ENCODE measurements around the gene GPR152.

GPR152 gene

GRCh38 chr11:67416416-67417335 lies 35.9 kb downstream of the GPR152 start:
- H3K4me3 ChIP-seq: no peak overlapping the region
- peak overlapping the region in 16 of 21 experiments; percentile 25 to 95 (median 50) for H3K27ac ChIP-seq

- peak within 1 kb of the TSS in 17 of 21 experiments; percentile 5 to 95 (median 62) for H3K27ac ChIP-seq
- H3K4me3 ChIP-seq: peak within 1 kb of the TSS in 5 of 7 experiments; percentile 6 to 42 (median 24)
Observed at GRCh38 chr11:67415501-67416304, 36.8 kb downstream of the GPR152 start, which contains the start of gene CARNS1. Gene CARNS1 (plus strand): TSS chr11:67415678. CDS start chr11:67416200, 522 bp downstream.

GRCh38 chr11:67413266-67413849 lies 39.2 kb downstream of the GPR152 start:
- no peak overlapping the region for H3K4me3 ChIP-seq
- peak overlapping the region in 2 of 21 experiments; percentile 27 to 58 for H3K27ac ChIP-seq

GRCh38 chr11:67412495-67413179 lies 39.9 kb downstream of the GPR152 start:
- H3K27ac ChIP-seq: peak overlapping the region in 3 of 21 experiments; percentile 27 to 58 (median 30)
- no peak overlapping the region for H3K4me3 ChIP-seq

- H3K4me3 ChIP-seq: no peak overlapping the region
- H3K27ac ChIP-seq: peak overlapping the region in 2 of 21 experiments; percentile 58 to 73
Observed at GRCh38 chr11:67411785-67412152, 40.8 kb downstream of the GPR152 start.

- Histone ChIP-seq H3K4me3 (no peak overlapping the region), H3K27ac (peak overlapping the region in 4 of 21 experiments; percentile 58 to 99 (median 86))
Observed at GRCh38 chr11:67410984-67411784, 41.3 kb downstream of the GPR152 start.

- H3K27ac ChIP-seq: peak overlapping the region in 9 of 21 experiments; percentile 65 to 99 (median 84)
- H3K4me3 ChIP-seq: no peak overlapping the region
Observed at GRCh38 chr11:67410369-67410831, 42.1 kb downstream of the GPR152 start.

GRCh38 chr11:67409781-67410368 lies 42.7 kb downstream of the GPR152 start:
- H3K27ac ChIP-seq: peak overlapping the region in 15 of 21 experiments; percentile 6 to 99 (median 73)

GRCh38 chr11:67409261-67409666 lies 43.3 kb downstream of the GPR152 start:
- H3K27ac ChIP-seq: peak overlapping the region in 15 of 21 experiments; percentile 6 to 99 (median 73)
- H3K4me3 ChIP-seq: peak overlapping the region in 2 of 7 experiments; percentile 12 to 16

More at GRCh38 chr11:67409781-67410368, 42.7 kb downstream of the GPR152 start:
- peak overlapping the region in 1 of 7 experiments; percentile 16 for H3K4me3 ChIP-seq

- peak overlapping the region in 15 of 21 experiments; percentile 6 to 99 (median 73) for H3K27ac ChIP-seq
- H3K4me3 ChIP-seq: peak overlapping the region in 2 of 7 experiments; percentile 10 to 12
Observed at GRCh38 chr11:67408437-67409200, 43.9 kb downstream of the GPR152 start.

- peak overlapping the region in 13 of 21 experiments; percentile 48 to 99 (median 77) for H3K27ac ChIP-seq
- peak overlapping the region in 1 of 7 experiments; percentile 5 for H3K4me3 ChIP-seq
Observed at GRCh38 chr11:67407688-67408163, 44.8 kb downstream of the GPR152 start.

GRCh38 chr11:67406969-67407687 lies 45.4 kb downstream of the GPR152 start:
- H3K4me3 ChIP-seq: peak overlapping the region in 1 of 7 experiments; percentile 5
- H3K27ac ChIP-seq: peak overlapping the region in 14 of 21 experiments; percentile 46 to 99 (median 75)

- Histone ChIP-seq H3K27ac (peak overlapping the region in 14 of 21 experiments; percentile 33 to 99 (median 75)), H3K4me3 (no peak overlapping the region)
Observed at GRCh38 chr11:67406420-67406968, 46.0 kb downstream of the GPR152 start.

- H3K27ac ChIP-seq: peak overlapping the region in 12 of 21 experiments; percentile 13 to 99 (median 96)
Observed at GRCh38 chr11:67405688-67406339, 46.7 kb downstream of the GPR152 start.

GRCh38 chr11:67405196-67405567 lies 47.3 kb downstream of the GPR152 start:
- Histone ChIP-seq H3K4me3 (peak overlapping the region; percentile 22 to 48 (median 39)), H3K27ac (peak overlapping the region in 13 of 21 experiments; percentile 44 to 99 (median 95))

More at GRCh38 chr11:67405688-67406339, 46.7 kb downstream of the GPR152 start:
- H3K4me3 ChIP-seq: peak overlapping the region in 2 of 7 experiments; percentile 40 to 44
